ENCODE data around the gene PHIP.

PHIP gene

GRCh38 chr6:79078075-79078969 is at the start of gene PHIP:
PHIP (minus strand) TSS chr6:79078254; CDS start chr6:79078068, 186 bp downstream.
- Histone ChIP-seq H3K4me1 (peaks cover 0 to 42% (median 8%) of the 10 kb centered on the region in 4 donors), H3K9me3 (no peaks in the 10 kb centered on the region), H3K27ac (peak within 1 kb of the TSS; percentile 98 to 99), H3K36me3 (no peaks in the 10 kb centered on the region), H3K4me3 (peak within 1 kb of the TSS; percentile 98), H3K27me3 (no peaks in the 10 kb centered on the region)
- TF ChIP-seq CTCF (IDR thresholded peaks at IDR 0.05): no peak
- DNase-seq: peak; percentile 94 to 97
- intact Hi-C loops (cut with DNase I; ENCODE audit: low total_unique reads): loop anchor here (5.0 kb wide), 1 partner anchor 154 kb away; the partner anchor contains the start of gene HMGN3

- Histone ChIP-seq H3K27ac (no peak overlapping the region), H3K27me3 (no peaks in the 10 kb centered on the region), H3K4me3 (no peak overlapping the region), H3K36me3 (no peaks in the 10 kb centered on the region), H3K4me1 (no peaks in the 10 kb centered on the region), H3K9me3 (peaks cover 0 to 7% (median 0%) of the 10 kb centered on the region in 3 donors)
- TF ChIP-seq CTCF (IDR thresholded peaks at IDR 0.05): no peak
- DNase-seq: no peak
- intact Hi-C loops (cut with DNase I; ENCODE audit: low total_unique reads): no loop called here
Measured at GRCh38 chr6:79127660-79128059, 49.6 kb upstream of the PHIP start.

- Histone ChIP-seq H3K27me3 (no peaks in the 10 kb centered on the region), H3K27ac (no peak overlapping the region), H3K4me3 (no peak overlapping the region), H3K4me1 (no peaks in the 10 kb centered on the region), H3K36me3 (no peaks in the 10 kb centered on the region), H3K9me3 (peaks cover 0 to under 1% (median 0%) of the 10 kb centered on the region in 3 donors)
- no peak for TF ChIP-seq CTCF (IDR thresholded peaks at IDR 0.05)
- DNase-seq: no peak
- intact Hi-C loops (cut with DNase I; ENCODE audit: low total_unique reads): no loop called here
Measured at GRCh38 chr6:79119217-79119616, 41.2 kb upstream of the PHIP start.

GRCh38 chr6:79117752-79118151 is 39.7 kb upstream of the PHIP start:
- Histone ChIP-seq H3K27ac (no peak overlapping the region), H3K9me3 (no peaks in the 10 kb centered on the region), H3K4me3 (no peak overlapping the region), H3K27me3 (no peaks in the 10 kb centered on the region), H3K4me1 (no peaks in the 10 kb centered on the region), H3K36me3 (no peaks in the 10 kb centered on the region)
- no peak for DNase-seq
- intact Hi-C loops (cut with DNase I; ENCODE audit: low total_unique reads): no loop called here
- TF ChIP-seq CTCF (IDR thresholded peaks at IDR 0.05): no peak

GRCh38 chr6:79115553-79116182 is 37.6 kb upstream of the PHIP start:
- Histone ChIP-seq H3K36me3 (no peaks in the 10 kb centered on the region), H3K27ac (no peak overlapping the region), H3K9me3 (no peaks in the 10 kb centered on the region), H3K4me3 (no peak overlapping the region), H3K27me3 (no peaks in the 10 kb centered on the region), H3K4me1 (no peaks in the 10 kb centered on the region)
- intact Hi-C loops (cut with DNase I; ENCODE audit: low total_unique reads): no loop called here
- no peak for DNase-seq
- TF ChIP-seq CTCF (IDR thresholded peaks at IDR 0.05): no peak
